ENCODE data around the gene COL23A1. TPM values are rescaled to one million over a fixed set of nuclear protein-coding genes. Genes with fewer than 3 reads are reported as not detected.

Gene COL23A1
- total RNA-seq, 1 experiment from 2014 or later = 15.0 TPM

- TF ChIP-seq PRDM15 (CRISPR knock-in tag; IDR thresholded peaks at IDR 0.05) (no peak), ZNF317 (CRISPR knock-in tag; IDR thresholded peaks at IDR 0.05; ENCODE audit: borderline replicate concordance, low read depth) (no peak), OVOL2 (CRISPR knock-in tag; IDR thresholded peaks at IDR 0.05; ENCODE audit: borderline replicate concordance) (no peak)
These were observed 322.9 kb downstream of the COL23A1 start (continued) for GRCh38 chr5:178267245-178267644.

GRCh38 chr5:178266581-178266980 lies 323.6 kb downstream of the COL23A1 start:
- ChIA-PET CTCF (interaction anchor here (1.0 to 1.1 kb wide), 2 partner anchors 13 to 16 kb away, joined by 3 to 4 read pairs; no protein-coding TSS in a partner anchor), POLR2A (no interaction called here)
- H3K4me1 Mint-ChIP-seq = no peaks in the 10 kb centered on the region
- peaks cover 17% of the 10 kb centered on the region for H3K9me3 Mint-ChIP-seq
- H3K27me3 Mint-ChIP-seq (ENCODE audit: low read depth) = peaks cover 5% of the 10 kb centered on the region; the same call in 1 of the 2 replicates
- ATAC-seq (no peak), DNase-seq (ENCODE audit: low spot score) (no peak)
- H3K36me3 Mint-ChIP-seq = no peaks in the 10 kb centered on the region; the same call in 1 of the 2 replicates
- no peak for TF ChIP-seq NR3C1 (CRISPR knock-in tag; conservative IDR thresholded peaks at IDR 0.05; ENCODE audit: low read depth)
- TF ChIP-seq CDX4 (CRISPR knock-in tag; IDR thresholded peaks at IDR 0.05; ENCODE audit: borderline replicate concordance) = no peak
- no peak for TF ChIP-seq E2F1 (CRISPR knock-in tag; IDR thresholded peaks at IDR 0.05)
- no peak for TF ChIP-seq FOXP1 (CRISPR knock-in tag; IDR thresholded peaks at IDR 0.05; ENCODE audit: borderline replicate concordance)
- TF ChIP-seq, protein P1, sequence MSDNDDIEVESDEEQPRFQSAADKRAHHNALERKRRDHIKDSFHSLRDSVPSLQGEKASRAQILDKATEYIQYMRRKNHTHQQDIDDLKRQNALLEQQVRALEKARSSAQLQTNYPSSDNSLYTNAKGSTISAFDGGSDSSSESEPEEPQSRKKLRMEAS (CRISPR knock-in tag; IDR thresholded peaks at IDR 0.05) = no peak
- TF ChIP-seq ZNF532 (CRISPR knock-in tag; IDR thresholded peaks at IDR 0.05; ENCODE audit: borderline replicate concordance) = no peak
- TF ChIP-seq, protein P2, sequence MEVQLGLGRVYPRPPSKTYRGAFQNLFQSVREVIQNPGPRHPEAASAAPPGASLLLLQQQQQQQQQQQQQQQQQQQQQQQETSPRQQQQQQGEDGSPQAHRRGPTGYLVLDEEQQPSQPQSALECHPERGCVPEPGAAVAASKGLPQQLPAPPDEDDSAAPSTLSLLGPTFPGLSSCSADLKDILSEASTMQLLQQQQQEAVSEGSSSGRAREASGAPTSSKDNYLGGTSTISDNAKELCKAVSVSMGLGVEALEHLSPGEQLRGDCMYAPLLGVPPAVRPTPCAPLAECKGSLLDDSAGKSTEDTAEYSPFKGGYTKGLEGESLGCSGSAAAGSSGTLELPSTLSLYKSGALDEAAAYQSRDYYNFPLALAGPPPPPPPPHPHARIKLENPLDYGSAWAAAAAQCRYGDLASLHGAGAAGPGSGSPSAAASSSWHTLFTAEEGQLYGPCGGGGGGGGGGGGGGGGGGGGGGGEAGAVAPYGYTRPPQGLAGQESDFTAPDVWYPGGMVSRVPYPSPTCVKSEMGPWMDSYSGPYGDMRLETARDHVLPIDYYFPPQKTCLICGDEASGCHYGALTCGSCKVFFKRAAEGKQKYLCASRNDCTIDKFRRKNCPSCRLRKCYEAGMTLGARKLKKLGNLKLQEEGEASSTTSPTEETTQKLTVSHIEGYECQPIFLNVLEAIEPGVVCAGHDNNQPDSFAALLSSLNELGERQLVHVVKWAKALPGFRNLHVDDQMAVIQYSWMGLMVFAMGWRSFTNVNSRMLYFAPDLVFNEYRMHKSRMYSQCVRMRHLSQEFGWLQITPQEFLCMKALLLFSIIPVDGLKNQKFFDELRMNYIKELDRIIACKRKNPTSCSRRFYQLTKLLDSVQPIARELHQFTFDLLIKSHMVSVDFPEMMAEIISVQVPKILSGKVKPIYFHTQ (CRISPR knock-in tag; IDR thresholded peaks at IDR 0.05) = no peak
- TF ChIP-seq ZNF121 (CRISPR knock-in tag; IDR thresholded peaks at IDR 0.05) = no peak
- TF ChIP-seq, protein P3, sequence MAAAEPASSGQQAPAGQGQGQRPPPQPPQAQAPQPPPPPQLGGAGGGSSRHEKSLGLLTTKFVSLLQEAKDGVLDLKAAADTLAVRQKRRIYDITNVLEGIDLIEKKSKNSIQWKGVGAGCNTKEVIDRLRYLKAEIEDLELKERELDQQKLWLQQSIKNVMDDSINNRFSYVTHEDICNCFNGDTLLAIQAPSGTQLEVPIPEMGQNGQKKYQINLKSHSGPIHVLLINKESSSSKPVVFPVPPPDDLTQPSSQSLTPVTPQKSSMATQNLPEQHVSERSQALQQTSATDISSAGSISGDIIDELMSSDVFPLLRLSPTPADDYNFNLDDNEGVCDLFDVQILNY (CRISPR knock-in tag; IDR thresholded peaks at IDR 0.05) = no peak
- no peak for TF ChIP-seq OVOL2 (CRISPR knock-in tag; IDR thresholded peaks at IDR 0.05; ENCODE audit: borderline replicate concordance)
- TF ChIP-seq ZNF416 (CRISPR knock-in tag; IDR thresholded peaks at IDR 0.05) = no peak
- no peak for TF ChIP-seq ERG (CRISPR knock-in tag; IDR thresholded peaks at IDR 0.05)
- no peak for TF ChIP-seq GABPB1 (CRISPR knock-in tag; IDR thresholded peaks at IDR 0.05)
- no peak for TF ChIP-seq GTF2I (CRISPR knock-in tag; conservative IDR thresholded peaks at IDR 0.05)
- no peak overlapping the region for H3K4me3 Mint-ChIP-seq
- no peak overlapping the region for H3K27ac Mint-ChIP-seq
